ENCODE data around the gene DNM3.

The DNM3 gene

GRCh38 chr1:171919891-171920887 is 78.9 kb downstream of the DNM3 start:
- no peak for DNase-seq (ENCODE audit: low spot score)

DNA sequence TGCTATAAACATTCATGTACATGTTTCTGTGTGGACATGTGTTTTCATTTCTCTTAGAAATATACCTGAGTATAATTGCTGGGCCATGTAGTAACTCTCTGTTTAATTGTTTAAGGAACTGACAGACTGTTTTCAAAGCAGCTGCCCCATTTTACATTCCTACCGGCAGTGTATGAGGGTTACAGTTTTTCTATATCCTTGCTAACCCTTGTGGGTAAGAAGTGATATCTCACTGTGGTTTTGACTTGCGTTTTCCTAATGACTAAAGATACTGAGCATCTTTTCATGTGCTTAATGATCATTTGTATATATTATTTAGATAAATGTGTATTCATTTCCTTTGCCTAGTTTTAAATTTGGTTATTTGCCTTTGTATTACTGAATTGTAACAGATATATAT is 81.7 kb downstream of the DNM3 start:
- no peak for DNase-seq (ENCODE audit: low spot score)

DNA sequence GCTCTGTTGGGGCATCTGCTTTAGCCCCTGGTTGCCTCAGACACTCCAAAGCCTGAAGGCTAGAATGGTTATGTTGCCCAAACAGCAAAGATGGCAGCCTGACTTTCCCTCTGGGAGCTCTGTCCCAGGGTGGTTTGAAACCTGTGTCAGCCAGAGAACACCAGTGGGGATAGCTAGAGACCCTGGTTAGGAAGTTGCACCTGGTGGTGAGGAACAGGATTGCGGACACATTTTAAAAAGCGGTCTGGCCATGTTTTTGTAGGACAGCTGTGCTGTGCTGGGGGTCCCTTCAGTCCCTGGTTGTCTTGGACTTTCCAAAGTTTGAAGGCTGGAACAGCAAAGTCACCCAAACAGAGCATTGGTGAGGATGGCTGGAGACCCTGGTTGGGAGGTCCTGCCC is 87.8 kb downstream of the DNM3 start:
- no peak for DNase-seq (ENCODE audit: low spot score)

GRCh38 chr1:171931752-171932151 is 90.5 kb downstream of the DNM3 start:
- DNase-seq (ENCODE audit: low spot score), result no peak

- no peak for DNase-seq (ENCODE audit: low spot score)
Measured at GRCh38 chr1:171934664-171935063, 93.4 kb downstream of the DNM3 start.

- DNase-seq (ENCODE audit: low spot score), result no peak
Measured at GRCh38 chr1:171935086-171935485, 93.8 kb downstream of the DNM3 start.

DNA sequence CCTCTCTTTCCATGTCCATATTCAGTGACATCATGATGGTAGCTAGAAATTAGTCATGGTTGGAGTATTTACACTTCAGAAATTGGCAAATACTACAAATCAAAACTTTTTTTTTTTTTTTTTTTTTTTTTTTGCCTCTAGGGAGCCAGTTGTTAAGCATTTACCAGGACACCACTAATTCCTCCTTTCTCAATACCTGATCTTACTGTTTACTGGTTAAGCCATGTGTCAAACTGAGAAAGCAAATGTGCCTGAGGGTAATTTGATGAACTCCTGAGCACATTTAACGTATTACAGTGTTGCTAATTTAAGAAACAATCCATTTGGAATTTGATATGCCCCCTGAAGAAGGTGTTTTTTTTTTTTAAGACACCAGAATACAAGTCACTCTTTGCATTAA is 94.4 kb downstream of the DNM3 start:
- no peak for DNase-seq (ENCODE audit: low spot score)

DNA sequence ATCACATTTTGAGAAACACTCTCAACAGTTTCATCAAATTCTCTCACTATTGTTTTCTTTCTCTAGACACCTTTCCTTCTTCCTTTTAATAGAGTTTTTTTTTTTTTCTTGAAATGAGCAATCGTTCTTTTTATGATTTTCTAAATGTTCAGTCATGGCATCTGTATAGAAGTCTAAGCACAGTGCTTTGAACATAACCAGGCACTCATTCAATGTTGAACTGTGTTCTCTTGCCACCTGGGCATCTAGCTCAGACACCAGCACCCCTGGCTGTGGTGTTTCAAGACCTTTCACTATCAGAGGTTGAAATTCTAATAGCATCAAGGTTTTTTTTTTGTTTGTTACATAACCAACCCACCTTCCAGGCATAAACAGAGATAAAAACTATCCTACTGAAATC is 96.6 kb downstream of the DNM3 start:
- DNase-seq (ENCODE audit: low spot score), result no peak

DNA sequence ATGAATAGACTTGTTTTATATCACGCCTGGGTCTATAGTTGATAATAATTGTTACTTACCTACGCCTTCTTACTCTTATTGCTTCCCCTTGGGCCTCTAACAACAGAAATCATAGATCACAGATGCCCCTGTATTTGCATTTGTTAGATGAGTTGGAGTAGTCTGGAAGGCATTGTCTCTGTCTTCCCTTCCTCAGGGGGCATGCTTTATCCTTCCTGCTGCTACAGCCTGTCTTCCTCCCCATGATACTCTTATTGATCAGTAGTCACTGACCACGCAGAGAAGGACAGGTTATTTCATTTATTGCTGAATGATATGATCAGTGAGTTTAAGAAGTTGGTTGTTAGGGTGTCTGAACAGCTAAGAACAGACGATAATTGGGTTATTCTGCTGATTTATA is 98.4 kb downstream of the DNM3 start:
- DNase-seq (ENCODE audit: low spot score), result peak; percentile 41

DNA sequence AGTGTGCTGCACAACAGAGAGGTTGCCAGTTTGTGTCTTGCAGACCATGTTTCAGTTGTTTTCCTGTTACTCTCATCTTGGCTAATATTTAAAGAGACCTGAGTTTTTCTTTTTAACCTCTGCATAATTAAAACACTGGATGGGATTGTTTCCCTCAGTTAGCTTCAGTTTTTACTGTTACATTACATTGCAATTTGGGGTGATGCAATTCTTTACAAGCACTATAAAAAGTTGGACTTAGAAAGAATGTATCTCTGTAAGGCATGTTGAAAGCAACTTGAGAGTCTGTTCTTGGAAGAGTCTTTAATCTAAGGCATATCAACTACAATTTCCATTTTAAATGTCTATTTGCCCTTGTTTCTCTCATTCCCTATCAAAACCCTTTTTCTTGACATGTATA is 99.1 kb downstream of the DNM3 start:
- DNase-seq (ENCODE audit: low spot score), result no peak

DNA sequence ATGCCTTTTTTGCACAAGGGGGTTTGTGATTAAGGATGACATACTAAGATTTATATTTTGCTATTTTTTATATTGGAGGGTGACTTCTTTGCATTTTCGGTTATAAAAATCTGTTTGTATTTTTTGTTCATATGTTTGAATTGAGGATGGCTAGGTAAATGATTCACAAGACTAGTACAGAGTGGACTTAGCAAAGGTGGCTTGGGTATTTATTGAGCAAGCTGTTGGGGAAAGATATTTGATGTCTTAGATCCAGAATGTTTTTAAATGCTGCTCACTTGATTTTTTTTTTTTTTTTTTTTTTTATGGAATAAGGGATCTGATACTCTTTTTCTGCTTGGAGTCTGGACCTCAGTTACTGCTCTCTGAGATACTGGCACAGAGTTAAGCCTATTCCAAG is 100.6 kb downstream of the DNM3 start:
- DNase-seq (ENCODE audit: low spot score), result no peak

DNA sequence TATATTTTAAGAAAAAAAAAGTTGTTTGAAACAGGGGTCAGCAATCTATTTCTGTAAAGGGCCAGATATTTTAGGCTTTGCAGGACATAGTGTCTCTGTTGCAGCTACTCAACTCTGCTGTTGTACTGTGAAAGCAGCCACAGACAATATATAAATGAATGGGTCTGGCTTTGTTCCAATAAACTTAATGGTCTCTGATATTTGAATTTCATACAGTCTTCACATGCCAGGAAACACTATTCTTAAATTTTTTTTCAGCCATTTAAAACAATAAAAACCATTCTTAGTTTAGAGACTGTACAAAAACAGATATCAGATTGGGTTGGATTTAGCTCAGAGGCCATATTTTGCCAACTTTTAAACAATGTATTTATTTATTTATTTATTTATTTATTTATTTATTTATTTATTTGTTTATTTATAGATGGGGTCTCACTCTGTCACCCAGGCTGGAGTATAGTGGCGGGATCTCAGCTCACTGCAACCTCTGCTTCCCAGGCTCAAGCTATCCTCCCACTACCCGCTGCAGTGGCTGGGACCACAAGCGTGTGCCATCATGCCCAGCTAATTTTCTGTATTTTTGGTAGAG is 102.8 kb downstream of the DNM3 start:
- DNase-seq (ENCODE audit: low spot score), result no peak

GRCh38 chr1:171948511-171948910 is 107.2 kb downstream of the DNM3 start:
- no peak for DNase-seq (ENCODE audit: low spot score)

- no peak for DNase-seq (ENCODE audit: low spot score)
Measured at GRCh38 chr1:171949316-171949715, 108.0 kb downstream of the DNM3 start.

DNA sequence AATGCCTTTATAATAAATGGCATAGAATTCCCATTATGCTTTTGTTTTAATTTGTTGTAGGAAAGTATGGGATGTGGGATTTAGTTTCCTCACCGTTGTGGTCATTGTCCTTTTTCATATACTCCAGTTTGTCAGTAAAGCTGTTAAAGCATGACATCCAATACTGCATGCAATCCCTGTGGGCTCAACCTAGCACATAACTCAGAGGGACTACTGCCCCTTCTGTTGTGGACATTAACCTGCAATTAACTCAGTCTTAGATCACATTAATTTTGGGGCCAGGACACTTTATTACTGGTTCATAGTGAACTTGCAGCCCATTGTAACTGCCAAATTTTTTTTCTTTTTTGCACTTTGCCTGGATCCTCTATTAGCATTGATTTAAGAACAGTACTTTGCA is 112.5 kb downstream of the DNM3 start:
- DNase-seq (ENCODE audit: low spot score), result no peak

DNA sequence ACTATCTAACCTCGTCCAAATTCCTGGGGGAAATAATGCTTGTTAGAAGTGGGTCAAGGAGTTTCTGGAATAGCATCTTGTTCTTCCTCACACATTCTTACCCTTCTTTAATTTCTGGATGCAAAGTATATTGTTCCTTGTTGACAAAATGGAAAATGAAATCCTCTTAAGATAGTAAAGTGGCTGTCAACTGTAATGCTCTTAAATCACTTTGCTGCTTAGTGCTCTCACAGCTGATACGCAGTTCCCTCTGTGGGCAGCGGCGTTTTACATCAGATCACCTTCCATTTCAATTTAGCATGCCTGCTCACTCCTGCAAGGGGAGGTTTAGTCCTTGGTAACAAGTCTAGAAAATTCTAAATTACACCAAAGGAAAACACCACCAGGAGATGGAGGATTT is 113.1 kb downstream of the DNM3 start:
- DNase-seq (ENCODE audit: low spot score), result no peak

DNA sequence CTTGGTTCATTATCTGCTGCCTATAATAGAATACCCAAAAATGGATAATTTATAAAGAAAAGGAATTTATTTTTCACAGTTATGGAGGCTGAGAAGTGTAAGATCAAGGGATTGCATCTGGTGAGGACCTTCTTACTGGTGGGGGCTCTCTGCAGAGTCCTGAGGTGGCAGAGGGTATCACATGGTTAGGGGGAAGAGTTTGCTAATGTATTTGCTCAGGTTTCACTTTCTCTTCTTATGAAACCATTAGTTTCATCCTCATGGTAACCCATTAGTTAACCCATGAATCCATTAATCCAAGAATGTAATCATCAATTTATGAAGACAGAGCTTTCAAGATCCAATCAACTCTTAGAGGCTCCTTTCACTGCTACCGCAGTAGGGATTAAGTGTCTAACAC is 120.6 kb downstream of the DNM3 start:
- no peak for DNase-seq (ENCODE audit: low spot score)

GRCh38 chr1:171963762-171964161 is 122.5 kb downstream of the DNM3 start:
- DNase-seq (ENCODE audit: low spot score), result no peak

GRCh38 chr1:171965777-171966176 is 124.5 kb downstream of the DNM3 start:
- no peak for DNase-seq (ENCODE audit: low spot score)

DNA sequence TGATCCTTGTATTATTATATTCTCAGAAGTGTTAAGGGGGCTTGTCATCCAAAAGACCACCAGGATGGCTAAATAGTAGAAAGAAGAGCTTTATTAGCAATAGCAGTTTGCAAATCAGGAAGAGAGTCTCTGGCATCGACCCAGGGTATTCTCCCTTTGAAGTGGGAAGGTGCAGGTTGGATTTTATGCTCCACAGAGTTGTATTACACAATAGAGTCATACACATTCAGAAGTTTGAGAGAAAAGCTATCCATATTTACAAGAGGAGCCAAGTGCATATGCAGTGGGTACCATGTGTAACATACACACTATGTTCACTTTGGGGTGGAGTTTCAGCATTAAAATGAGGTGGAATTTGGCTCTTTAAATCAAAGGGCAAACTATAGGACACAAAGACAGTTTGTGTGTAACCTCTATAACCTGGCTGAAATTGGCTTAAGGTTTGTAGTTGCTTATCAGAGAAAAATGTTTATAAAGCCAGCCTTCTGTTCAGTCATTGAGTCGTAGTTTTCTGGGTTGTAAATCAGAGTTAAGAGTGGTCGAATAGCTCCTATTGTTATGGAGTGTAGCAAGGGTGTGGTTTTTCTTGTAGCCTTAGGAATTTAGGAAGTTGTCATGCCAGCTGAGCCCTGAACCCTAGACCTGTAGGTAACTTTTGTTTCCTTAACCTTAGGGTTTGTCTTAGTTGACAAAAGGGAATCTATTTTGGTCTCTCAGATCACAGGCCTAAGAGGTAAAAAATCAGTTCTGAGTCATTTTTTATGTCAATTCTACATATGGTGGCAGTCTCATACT is 125.3 kb downstream of the DNM3 start:
- peak; percentile 23 for DNase-seq (ENCODE audit: low spot score)

GRCh38 chr1:171969226-171969625 is 127.9 kb downstream of the DNM3 start:
- DNase-seq (ENCODE audit: low spot score), result no peak

DNA sequence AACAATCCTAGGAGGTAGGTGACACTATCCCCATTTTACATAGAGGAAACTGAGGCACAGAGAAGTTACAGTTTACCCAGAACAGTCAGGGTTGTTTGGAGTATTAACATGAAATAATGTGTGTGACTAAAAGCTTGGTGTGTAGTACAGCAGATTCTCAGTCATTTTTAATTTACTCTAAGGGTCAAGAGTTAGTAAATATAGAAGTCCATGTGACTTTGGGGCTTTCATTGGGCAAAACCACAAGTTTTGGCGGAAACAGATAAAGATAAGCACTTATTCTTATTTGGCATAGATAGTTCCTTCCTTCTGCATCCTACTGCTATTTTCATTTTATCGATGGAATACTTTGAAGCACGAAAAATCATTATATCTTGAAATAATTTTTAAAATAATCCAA is 128.5 kb downstream of the DNM3 start:
- DNase-seq (ENCODE audit: low spot score), result no peak

DNA sequence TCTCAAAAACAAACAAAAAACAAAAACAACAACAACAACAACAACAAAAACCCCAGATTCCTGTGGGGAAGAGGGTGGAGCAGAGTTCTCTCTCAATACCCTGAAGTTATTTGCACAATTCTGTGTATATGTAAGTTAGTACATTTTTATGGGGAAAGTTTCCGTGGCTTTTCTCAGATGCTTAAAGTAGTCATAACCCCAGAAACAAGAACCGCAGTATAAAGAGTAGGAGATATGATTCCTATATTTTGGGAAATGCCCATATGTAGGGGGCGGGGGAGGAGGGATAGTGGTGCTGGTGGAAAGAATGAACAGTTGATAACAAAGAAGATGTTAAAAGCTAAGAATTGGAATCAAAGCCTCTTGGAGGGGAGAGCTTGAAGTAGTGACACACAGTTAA is 131.5 kb downstream of the DNM3 start:
- DNase-seq (ENCODE audit: low spot score), result no peak

Data from iPS-NIHi11 (cell line).